ENCODE results near the gene RPL22.
A peak's percentile ranks its signal among the peaks of the same experiment; 100 is the strongest.

The RPL22 gene

GRCh38 chr1:6205849-6206519 is 6.6 kb upstream of the RPL22 start, which contains the start of gene RNF207:
Gene RNF207 (plus strand): TSS chr1:6206119. CDS start chr1:6206536, 417 bp downstream.
- FAIRE-seq (no peak), DNase-seq (ENCODE audit: low spot score) (peak; percentile 83)

- DNase-seq (ENCODE audit: low spot score) (no peak), FAIRE-seq (no peak)
Observed at GRCh38 chr1:6202256-6202655, 2.9 kb upstream of the RPL22 start.

- no peak for FAIRE-seq
- no peak for DNase-seq (ENCODE audit: low spot score)
Observed at GRCh38 chr1:6200188-6200809, 904 bp upstream of the RPL22 start.

GRCh38 chr1:6198646-6199297 is 623 bp downstream of the RPL22 start:
- no peak for FAIRE-seq
- DNase-seq (ENCODE audit: low spot score) = no peak

- DNase-seq (ENCODE audit: low spot score) (no peak), FAIRE-seq (no peak)
Observed at GRCh38 chr1:6197746-6198427, 1.5 kb downstream of the RPL22 start.

- FAIRE-seq = no peak
- no peak for DNase-seq (ENCODE audit: low spot score)
Observed at GRCh38 chr1:6191968-6192367, 7.4 kb downstream of the RPL22 start.

GRCh38 chr1:6188466-6188865 is 10.9 kb downstream of the RPL22 start:
- FAIRE-seq = no peak
- DNase-seq (ENCODE audit: low spot score) = no peak

GRCh38 chr1:6185635-6186382 is 13.6 kb downstream of the RPL22 start:
- FAIRE-seq (no peak), DNase-seq (ENCODE audit: low spot score) (no peak)

- DNase-seq (ENCODE audit: low spot score) (no peak), FAIRE-seq (no peak)
Observed at GRCh38 chr1:6185151-6185550, 14.2 kb downstream of the RPL22 start.

GRCh38 chr1:6184083-6184783 is 15.2 kb downstream of the RPL22 start:
- DNase-seq (ENCODE audit: low spot score) = no peak
- FAIRE-seq = no peak

GRCh38 chr1:6183520-6183989 is 15.8 kb downstream of the RPL22 start:
- FAIRE-seq (no peak), DNase-seq (ENCODE audit: low spot score) (no peak)

GRCh38 chr1:6181347-6181770 is 18.0 kb downstream of the RPL22 start:
- DNase-seq (ENCODE audit: low spot score) (no peak), FAIRE-seq (no peak)

- DNase-seq (ENCODE audit: low spot score) = no peak
Observed at GRCh38 chr1:6180707-6181311, 18.6 kb downstream of the RPL22 start.

GRCh38 chr1:6180268-6180706 is 19.1 kb downstream of the RPL22 start, which contains the start of gene CHD5:
Gene CHD5 (minus strand): TSS chr1:6180321. CDS start chr1:6180023, 298 bp downstream.
- DNase-seq (ENCODE audit: low spot score) (peak; percentile 61), FAIRE-seq (peak; percentile 30)

More at GRCh38 chr1:6180707-6181311, 18.6 kb downstream of the RPL22 start:
- no peak for FAIRE-seq

GRCh38 chr1:6179564-6180175 is 19.7 kb downstream of the RPL22 start:
- DNase-seq (ENCODE audit: low spot score) (no peak), FAIRE-seq (no peak)

GRCh38 chr1:6178751-6179563 is 20.4 kb downstream of the RPL22 start:
- peak; percentile 20 for DNase-seq (ENCODE audit: low spot score)
- FAIRE-seq = no peak

GRCh38 chr1:6177681-6178380 is 21.6 kb downstream of the RPL22 start:
- DNase-seq (ENCODE audit: low spot score) (no peak), FAIRE-seq (no peak)

GRCh38 chr1:6176779-6177178 is 22.6 kb downstream of the RPL22 start:
- DNase-seq (ENCODE audit: low spot score) (no peak), FAIRE-seq (no peak)
